Stimulated activated CD4-positive, alpha-beta T cell treated with anti-CD3 and anti-CD28 coated beads, TNF-alpha, amount 100 ng/mL, for 4 hours (primary cell): Measurements from ENCODE around the gene COPS4.

Experiments used
- DNase-seq, 3 experiments: peaks; one replicate each; pipeline ENCODE4 v3.0.0-alpha.2; 2020; ENCODE audit warnings: low read depth in 3 of 3

Gene COPS4

DNA sequence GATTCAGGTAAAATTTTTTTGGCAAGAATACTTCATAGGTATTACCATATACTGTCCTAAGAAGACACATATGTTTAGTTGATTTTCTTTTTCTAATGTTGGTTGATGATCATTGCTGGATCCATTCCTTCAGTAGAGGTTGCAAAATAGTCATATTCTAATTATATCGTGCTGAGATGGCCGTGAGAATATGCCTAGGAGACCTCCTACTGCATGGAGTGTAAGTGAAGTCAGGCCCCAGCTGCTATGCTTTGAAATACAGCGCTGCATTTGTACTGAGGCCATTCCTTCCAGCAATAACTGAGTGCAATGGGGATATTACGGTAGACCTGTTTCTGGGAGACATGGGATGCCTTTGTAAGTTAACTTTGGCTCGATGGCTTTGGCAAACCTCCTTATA is 86.3 kb downstream of the COPS4 start:
- DNase-seq = no peak

DNA sequence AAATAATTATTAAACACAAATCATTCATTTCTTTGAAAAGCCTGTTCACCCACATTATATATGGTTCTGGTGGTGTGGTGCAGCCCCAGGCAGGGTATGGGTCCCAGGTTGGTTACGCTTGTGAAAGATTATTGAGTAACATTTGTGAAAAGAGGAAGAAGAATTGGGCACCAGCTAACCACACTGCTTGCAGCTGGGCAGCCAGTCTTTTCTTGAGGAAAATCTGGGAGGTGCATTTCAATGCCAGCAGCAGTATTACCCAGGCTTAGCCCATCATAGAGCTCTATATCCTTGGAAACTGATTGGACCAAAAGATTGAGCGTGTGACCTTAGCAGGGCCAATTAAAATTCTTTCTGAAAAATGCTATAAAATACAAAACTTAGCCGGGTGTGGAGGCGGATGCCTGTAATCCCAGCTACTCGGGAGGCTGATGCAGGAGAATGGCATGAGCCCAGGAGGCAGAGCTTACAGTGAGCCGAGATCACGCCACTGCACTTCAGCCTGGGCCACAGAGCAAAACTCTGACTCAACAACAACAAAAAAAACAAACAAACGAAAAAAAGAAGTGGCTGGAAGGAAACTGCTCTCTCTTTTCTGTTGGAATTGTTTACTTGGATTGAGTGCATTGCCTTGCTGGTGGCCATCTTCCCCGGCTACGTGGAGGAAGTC is 89.3 kb downstream of the COPS4 start:
- no peak for DNase-seq
